Endodermal cell (in vitro differentiated cells): ENCODE data around the gene PXT1. TPM values are rescaled to one million over a fixed set of nuclear protein-coding genes. Genes with fewer than 3 reads are reported as not detected.

Experiments
- DNase-seq: peaks from one replicate; pipeline ENCODE4 v3.0.0-alpha.2; 2017
- H3K27ac ChIP-seq: 2 replicates; pipeline ENCODE4 v1.5.1; 2013; ENCODE audit warnings: mild to moderate bottlenecking, low read depth, low read length, moderate library complexity
- H3K27me3 ChIP-seq: 2 replicates; pipeline ENCODE4 v1.6.1; 2013; ENCODE audit warnings: mild to moderate bottlenecking, low read length, moderate library complexity; ENCODE audit not compliant: insufficient read depth, control insufficient read depth, poor library complexity, severe bottlenecking
- H3K36me3 ChIP-seq: 2 replicates; pipeline ENCODE4 v1.7.0; 2013; ENCODE audit warnings: mild to moderate bottlenecking, low read length, moderate library complexity; ENCODE audit not compliant: control insufficient read depth, insufficient read depth
- H3K4me1 ChIP-seq: one replicate; pipeline ENCODE4 v1.7.0; 2013; ENCODE audit warnings: low read length; ENCODE audit not compliant: control insufficient read depth, insufficient read depth
- H3K4me3 ChIP-seq: 2 replicates; pipeline ENCODE4 v1.5.1; 2013; ENCODE audit warnings: mild to moderate bottlenecking, low read length, moderate library complexity
- H3K9ac ChIP-seq: 2 replicates; pipeline ENCODE4 v1.6.1; 2013; ENCODE audit warnings: mild to moderate bottlenecking, low read length, moderate library complexity; ENCODE audit not compliant: poor library complexity, severe bottlenecking; ENCODE audit errors: extremely low read depth
- H3K9me3 ChIP-seq: 2 replicates; pipeline ENCODE4 v1.6.1; 2013; ENCODE audit warnings: mild to moderate bottlenecking, low read length, moderate library complexity; ENCODE audit not compliant: control insufficient read depth
- H3K27ac Mint-ChIP-seq: 2 replicates; pipeline ENCODE4 v1.8.0; 2020; ENCODE audit warnings: mixed read lengths
- H3K27me3 Mint-ChIP-seq: 2 replicates; pipeline ENCODE4 v1.8.0; 2021; ENCODE audit warnings: mild to moderate bottlenecking, mixed read lengths; ENCODE audit not compliant: insufficient read depth
- H3K36me3 Mint-ChIP-seq: 2 replicates; pipeline ENCODE4 v1.8.0; 2020; ENCODE audit warnings: low read depth, mixed read lengths
- H3K4me1 Mint-ChIP-seq: 2 replicates; pipeline ENCODE4 v1.8.0; 2020; ENCODE audit warnings: mixed read lengths
- H3K4me3 Mint-ChIP-seq: 2 replicates; pipeline ENCODE4 v1.8.0; 2020; ENCODE audit warnings: mild to moderate bottlenecking, moderate library complexity, mixed read lengths
- H3K9me3 Mint-ChIP-seq: 2 replicates; pipeline ENCODE4 v1.8.0; 2020; ENCODE audit warnings: mild to moderate bottlenecking, mixed read lengths
- WGBS, 2 experiments: methylation state at CpG; one replicate each; pipeline versions ENCODE4 v1.1.5 to v1.1.7; 2013; ENCODE audit warnings: missing lambda C conversion rate in 2 of 2, mixed read lengths in 1 of 2; ENCODE audit not compliant: insufficient coverage in 1 of 2, insufficient read length in 1 of 2; 5-methylcytosine and 5-hydroxymethylcytosine counted together
- total RNA-seq, 2 donors: library from RNA; stranded (reverse); fragmentation: NEBNext Ultra II Directional in 1 of 2; extraction: Animal tissue kit (Norgen Biotek cat#: 25700) in 1 of 2; gene quantifications; 2 replicates in 1 of 2; 3 replicates in 1 of 2; pipeline ENCODE4 v1.2.1, GENCODE V29; 2021
- TF ChIP-seq, protein P1 (sequence below): fragments of 200-600 bp; sonication (generic); conservative IDR thresholded peaks from 2 replicates; pipeline ENCODE4 v1.5.0; 2021; ENCODE audit warnings: antibody characterized with exemption, mild to moderate bottlenecking

Gene PXT1
- total RNA-seq, 2 donors from 2014 or later, result 0.15 TPM; not detected in 1

DNA sequence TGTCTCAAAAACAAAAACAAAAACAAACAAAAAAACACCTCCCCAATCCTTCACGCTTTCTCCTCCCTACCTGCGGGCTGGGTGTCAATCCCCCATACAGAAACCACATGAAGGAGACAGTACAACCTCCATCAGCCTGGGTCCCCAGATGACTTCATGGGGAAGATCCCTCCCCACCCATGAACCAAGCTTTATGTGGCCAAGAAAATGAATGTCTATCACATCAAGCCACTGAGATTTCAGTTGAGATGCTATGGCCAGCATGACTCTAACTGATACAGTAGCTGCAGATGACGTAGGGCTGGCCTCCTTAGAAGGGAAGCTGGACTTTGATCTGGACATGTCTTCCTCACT is 84.8 kb downstream of the PXT1 start:
- H3K4me3 ChIP-seq, result no peak overlapping the region
- Mint-ChIP-seq H3K4me3 (no peak overlapping the region), H3K27ac (no peak overlapping the region), H3K27me3 (no peaks in the 10 kb centered on the region), H3K4me1 (no peaks in the 10 kb centered on the region), H3K9me3 (peaks cover 1% of the 10 kb centered on the region), H3K36me3 (no peaks in the 10 kb centered on the region)
- H3K27ac ChIP-seq, result no peak overlapping the region
- H3K9ac ChIP-seq, result no peak overlapping the region
- TF ChIP-seq, protein P1, sequence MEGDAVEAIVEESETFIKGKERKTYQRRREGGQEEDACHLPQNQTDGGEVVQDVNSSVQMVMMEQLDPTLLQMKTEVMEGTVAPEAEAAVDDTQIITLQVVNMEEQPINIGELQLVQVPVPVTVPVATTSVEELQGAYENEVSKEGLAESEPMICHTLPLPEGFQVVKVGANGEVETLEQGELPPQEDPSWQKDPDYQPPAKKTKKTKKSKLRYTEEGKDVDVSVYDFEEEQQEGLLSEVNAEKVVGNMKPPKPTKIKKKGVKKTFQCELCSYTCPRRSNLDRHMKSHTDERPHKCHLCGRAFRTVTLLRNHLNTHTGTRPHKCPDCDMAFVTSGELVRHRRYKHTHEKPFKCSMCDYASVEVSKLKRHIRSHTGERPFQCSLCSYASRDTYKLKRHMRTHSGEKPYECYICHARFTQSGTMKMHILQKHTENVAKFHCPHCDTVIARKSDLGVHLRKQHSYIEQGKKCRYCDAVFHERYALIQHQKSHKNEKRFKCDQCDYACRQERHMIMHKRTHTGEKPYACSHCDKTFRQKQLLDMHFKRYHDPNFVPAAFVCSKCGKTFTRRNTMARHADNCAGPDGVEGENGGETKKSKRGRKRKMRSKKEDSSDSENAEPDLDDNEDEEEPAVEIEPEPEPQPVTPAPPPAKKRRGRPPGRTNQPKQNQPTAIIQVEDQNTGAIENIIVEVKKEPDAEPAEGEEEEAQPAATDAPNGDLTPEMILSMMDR, result no peak
- no peaks in the 10 kb centered on the region for H3K36me3 ChIP-seq
- no peak for DNase-seq
- WGBS, 2 experiments, result 86 to 92% methylated on average over 1 to 3 of the region's 3 CpGs
- peaks cover 4% of the 10 kb centered on the region for H3K9me3 ChIP-seq
- H3K4me1 ChIP-seq, result no peaks in the 10 kb centered on the region
- no peaks in the 10 kb centered on the region for H3K27me3 ChIP-seq

DNA sequence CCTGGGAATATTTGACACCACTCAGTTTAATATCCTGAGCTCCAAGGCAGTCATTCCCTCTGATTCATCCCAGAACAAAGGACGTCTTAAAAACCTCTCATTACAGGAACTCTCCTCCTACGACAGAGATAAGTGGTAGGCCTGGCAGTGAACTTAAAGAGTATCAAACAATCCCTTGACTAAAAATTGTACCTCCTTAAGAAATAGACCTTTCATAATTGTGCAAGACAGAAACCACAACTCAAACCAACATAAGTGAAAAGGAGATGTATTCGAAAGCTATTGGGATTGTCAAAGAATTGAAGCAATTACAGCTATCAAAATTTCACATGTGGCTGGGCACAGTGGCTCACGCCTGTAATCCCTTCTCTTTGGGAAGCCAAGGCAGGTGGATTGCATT is 86.8 kb downstream of the PXT1 start:
- H3K4me1 ChIP-seq, result no peaks in the 10 kb centered on the region
- no peaks in the 10 kb centered on the region for H3K27me3 ChIP-seq
- Mint-ChIP-seq H3K4me3 (no peak overlapping the region), H3K27ac (no peak overlapping the region), H3K27me3 (no peaks in the 10 kb centered on the region), H3K9me3 (peaks cover 4% of the 10 kb centered on the region), H3K4me1 (peaks cover 2% of the 10 kb centered on the region), H3K36me3 (no peaks in the 10 kb centered on the region)
- DNase-seq, result peak; percentile 12
- H3K36me3 ChIP-seq, result no peaks in the 10 kb centered on the region
- WGBS, 2 experiments, result 91 to 92% methylated on average over 2 to 4 of the region's 4 CpGs
- no peak overlapping the region for H3K4me3 ChIP-seq
- H3K9ac ChIP-seq, result no peak overlapping the region
- no peak overlapping the region for H3K27ac ChIP-seq
- TF ChIP-seq, protein P1, result no peak
- H3K9me3 ChIP-seq, result peaks cover 5% of the 10 kb centered on the region

DNA sequence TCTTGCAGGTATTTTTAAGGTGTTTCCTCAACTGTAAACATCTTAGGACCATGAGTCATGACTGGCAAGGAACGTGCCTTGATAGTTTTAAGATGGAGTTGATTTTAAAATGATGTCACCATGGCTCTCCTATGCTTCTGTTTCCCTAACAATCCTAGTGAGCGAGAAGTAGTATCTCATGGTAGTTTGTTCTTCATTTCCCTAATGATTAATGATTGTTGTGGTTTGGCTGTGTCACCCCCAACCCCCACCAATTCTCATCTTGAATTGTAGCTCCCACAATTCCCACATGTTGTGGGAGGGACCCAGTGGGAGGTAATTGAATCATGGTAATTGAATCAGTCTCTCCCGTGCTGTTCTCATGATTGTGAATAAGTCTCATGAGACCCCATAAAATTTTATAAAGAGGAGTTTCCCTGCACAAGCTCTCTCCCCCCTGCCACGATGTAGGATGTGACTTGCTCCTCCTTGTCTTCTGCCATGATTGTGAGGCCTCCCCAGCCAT is 89.2 kb downstream of the PXT1 start:
- no peak overlapping the region for H3K27ac ChIP-seq
- DNase-seq, result peak; percentile 3
- H3K36me3 ChIP-seq, result no peaks in the 10 kb centered on the region
- Mint-ChIP-seq H3K36me3 (no peaks in the 10 kb centered on the region), H3K4me1 (peaks cover 9% of the 10 kb centered on the region), H3K27me3 (no peaks in the 10 kb centered on the region), H3K4me3 (no peak overlapping the region), H3K27ac (no peak overlapping the region), H3K9me3 (peaks cover 4% of the 10 kb centered on the region)
- H3K4me1 ChIP-seq, result no peaks in the 10 kb centered on the region
- WGBS, 2 experiments, result 94 to 97% methylated on average over 3 to 4 of the region's 4 CpGs
- no peak overlapping the region for H3K4me3 ChIP-seq
- H3K9me3 ChIP-seq, result peaks cover 5% of the 10 kb centered on the region
- TF ChIP-seq, protein P1, result no peak
- H3K9ac ChIP-seq, result no peak overlapping the region
- no peaks in the 10 kb centered on the region for H3K27me3 ChIP-seq
